BLaER1 (cell line): ENCODE measurements around the gene PSD.

Source experiments
- H3K27ac ChIP-seq: shearing (Covaris generic); formaldehyde crosslinking; 2 replicates; pipeline ENCODE4 v1.8.1; 2022
- H3K27me3 ChIP-seq: shearing (Covaris generic); formaldehyde crosslinking; 2 replicates; pipeline ENCODE4 v1.8.1; 2022
- H3K36me3 ChIP-seq: shearing (Covaris generic); formaldehyde crosslinking; 2 replicates; pipeline ENCODE4 v1.8.1; 2022
- H3K4me1 ChIP-seq: shearing (Covaris generic); formaldehyde crosslinking; 2 replicates; pipeline ENCODE4 v1.8.1; 2022
- H3K4me2 ChIP-seq: shearing (Covaris generic); formaldehyde crosslinking; 2 replicates; pipeline ENCODE4 v1.8.1; 2022
- H3K4me3 ChIP-seq: shearing (Covaris generic); formaldehyde crosslinking; 2 replicates; pipeline ENCODE4 v1.8.1; 2022
- H3K9ac ChIP-seq: shearing (Covaris generic); formaldehyde crosslinking; 2 replicates; pipeline ENCODE4 v1.8.1; 2022
- H3K9me3 ChIP-seq: shearing (Covaris generic); formaldehyde crosslinking; 2 replicates; pipeline ENCODE4 v1.8.1; 2022
- H4K20me1 ChIP-seq: shearing (Covaris generic); formaldehyde crosslinking; 2 replicates; pipeline ENCODE4 v1.8.1; 2022
- Cebpa-rat ChIP-seq: shearing (Covaris generic); IDR thresholded peaks from 2 replicates; pipeline ENCODE4 v1.8.1; 2022

PSD gene

DNA sequence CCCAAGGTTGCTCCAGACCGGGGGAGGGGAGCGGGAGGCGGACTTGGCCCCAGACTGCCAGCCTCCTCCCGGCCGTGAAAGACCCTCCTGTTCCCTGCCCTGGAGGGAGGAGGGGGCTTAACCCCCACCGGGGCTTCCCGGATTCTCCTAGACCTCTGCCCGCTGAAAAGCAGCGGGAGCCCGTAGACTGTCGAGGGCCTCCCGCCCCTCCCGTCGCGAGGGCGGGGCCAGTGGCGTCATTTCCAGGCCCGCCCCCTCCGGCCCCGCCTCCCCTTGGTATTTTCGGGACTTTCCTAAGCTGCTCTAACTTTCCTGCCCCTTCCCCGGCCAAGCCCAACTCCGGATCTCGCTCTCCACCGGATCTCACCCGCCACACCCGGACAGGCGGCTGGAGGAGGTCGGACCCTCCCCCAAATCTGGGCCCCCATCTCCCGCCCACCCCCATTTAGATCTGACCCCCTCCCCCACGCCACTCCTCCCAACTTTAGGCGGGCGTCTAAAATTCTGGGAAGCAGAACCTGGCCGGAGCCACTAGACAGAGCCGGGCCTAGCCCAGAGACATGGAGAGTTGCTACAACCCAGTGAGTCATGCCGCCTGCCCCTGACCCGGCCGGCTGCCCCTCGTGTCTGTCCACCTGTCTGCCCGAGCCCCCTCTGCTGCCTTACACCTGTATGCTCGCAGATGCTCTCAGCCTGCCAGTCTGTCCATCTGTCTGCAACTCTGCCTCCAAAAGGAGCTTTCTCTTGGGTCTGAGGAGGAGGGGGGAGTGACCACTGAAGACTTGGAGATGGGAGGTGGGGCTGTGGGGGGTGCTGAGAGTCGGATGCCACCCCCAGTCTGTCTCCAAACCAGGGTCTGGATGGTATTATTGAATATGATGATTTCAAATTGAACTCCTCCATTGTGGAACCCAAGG, 22.9 kb downstream of the PSD start, which contains the start of gene NFKB2:
TSS of gene NFKB2 (plus strand) at position 306 of the 917 bp plus-strand sequence. CDS start at position 561, 255 bp downstream.
- Histone ChIP-seq H3K9ac (peak within 1 kb of the TSS; percentile 79), H3K4me1 (peaks cover 38% of the 10 kb centered on the region), H3K36me3 (peaks cover 25% of the 10 kb centered on the region), H3K4me3 (peak within 1 kb of the TSS; percentile 82), H3K27ac (peak within 1 kb of the TSS; percentile 81), H3K4me2 (peak within 1 kb of the TSS; percentile 99), H3K27me3 (no peaks in the 10 kb centered on the region), H3K9me3 (no peaks in the 10 kb centered on the region), H4K20me1 (0 out of 2 replicates have a peak, but pooled peaks cover 10% of the 10 kb centered on the region)
- no peak for TF ChIP-seq Cebpa-rat

DNA sequence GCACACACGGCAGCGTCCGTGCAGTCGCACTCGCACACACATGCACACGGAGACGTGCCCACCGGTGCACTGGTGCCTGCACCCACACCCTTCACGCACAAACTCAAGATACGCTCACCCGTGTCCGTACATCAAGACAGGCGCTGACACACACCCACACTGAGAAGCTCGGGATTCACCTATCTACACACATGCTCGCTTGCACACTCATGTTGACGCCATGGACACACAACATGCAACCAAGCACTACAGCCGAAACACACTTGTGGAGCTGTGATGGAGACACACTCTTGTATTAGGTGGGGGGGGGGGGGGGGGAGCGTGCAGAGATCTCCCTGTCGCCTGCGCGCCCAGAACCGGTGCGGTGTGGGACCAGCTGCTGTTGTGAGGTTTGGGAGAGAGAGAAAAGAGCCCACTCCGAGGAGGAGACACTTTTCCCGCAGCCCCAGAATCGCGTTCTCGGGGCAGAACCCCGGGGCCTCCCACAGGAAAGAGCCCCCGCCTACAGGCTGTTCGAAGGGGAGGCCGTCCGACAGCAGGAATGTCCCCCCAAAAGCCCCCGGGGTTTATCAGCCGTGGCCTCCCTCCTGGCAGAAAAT, 23.7 kb downstream of the PSD start:
- Histone ChIP-seq H3K4me3 (peak overlapping the region; percentile 82), H3K27ac (peak overlapping the region; percentile 81), H3K4me1 (peaks cover 35% of the 10 kb centered on the region), H3K36me3 (peaks cover 20% of the 10 kb centered on the region), H3K27me3 (no peaks in the 10 kb centered on the region), H3K9me3 (no peaks in the 10 kb centered on the region), H3K4me2 (peak overlapping the region; percentile 99), H4K20me1 (0 out of 2 replicates have a peak, but pooled peaks cover 10% of the 10 kb centered on the region), H3K9ac (peak overlapping the region; percentile 79)
- TF ChIP-seq Cebpa-rat = no peak

GRCh38 chr10:102394079-102394800, 24.3 kb downstream of the PSD start:
- Histone ChIP-seq H3K9ac (peak overlapping the region; percentile 79), H3K27me3 (no peaks in the 10 kb centered on the region), H3K36me3 (peaks cover 20% of the 10 kb centered on the region), H3K9me3 (no peaks in the 10 kb centered on the region), H3K4me1 (peaks cover 31% of the 10 kb centered on the region), H4K20me1 (0 out of 2 replicates have a peak, but pooled peaks cover 10% of the 10 kb centered on the region), H3K4me3 (peak overlapping the region; percentile 82), H3K4me2 (peak overlapping the region; percentile 99), H3K27ac (peak overlapping the region; percentile 81)
- TF ChIP-seq Cebpa-rat = no peak

GRCh38 chr10:102393411-102394078, 25.0 kb downstream of the PSD start:
- peaks cover 25% of the 10 kb centered on the region for H3K4me1 ChIP-seq
- TF ChIP-seq Cebpa-rat = no peak
- no peaks in the 10 kb centered on the region for H3K27me3 ChIP-seq
- peaks cover 19% of the 10 kb centered on the region for H3K36me3 ChIP-seq
- H3K4me2 ChIP-seq = peak overlapping the region; percentile 99
- no peaks in the 10 kb centered on the region for H3K9me3 ChIP-seq
- peak overlapping the region; percentile 81 for H3K27ac ChIP-seq
- peak overlapping the region; percentile 79 for H3K9ac ChIP-seq
- 0 out of 2 replicates have a peak, but pooled peaks cover 10% of the 10 kb centered on the region for H4K20me1 ChIP-seq
- H3K4me3 ChIP-seq = peak overlapping the region; percentile 82

GRCh38 chr10:102392306-102392705, 26.3 kb downstream of the PSD start:
- Histone ChIP-seq H3K27me3 (no peaks in the 10 kb centered on the region), H4K20me1 (0 out of 2 replicates have a peak, but pooled peaks cover 10% of the 10 kb centered on the region), H3K4me2 (no peak overlapping the region), H3K9me3 (no peaks in the 10 kb centered on the region), H3K27ac (no peak overlapping the region), H3K36me3 (peaks cover 6% of the 10 kb centered on the region; the same call in 1 of the 2 replicates), H3K4me3 (no peak overlapping the region), H3K9ac (no peak overlapping the region), H3K4me1 (peaks cover 23% of the 10 kb centered on the region)
- no peak for TF ChIP-seq Cebpa-rat

DNA sequence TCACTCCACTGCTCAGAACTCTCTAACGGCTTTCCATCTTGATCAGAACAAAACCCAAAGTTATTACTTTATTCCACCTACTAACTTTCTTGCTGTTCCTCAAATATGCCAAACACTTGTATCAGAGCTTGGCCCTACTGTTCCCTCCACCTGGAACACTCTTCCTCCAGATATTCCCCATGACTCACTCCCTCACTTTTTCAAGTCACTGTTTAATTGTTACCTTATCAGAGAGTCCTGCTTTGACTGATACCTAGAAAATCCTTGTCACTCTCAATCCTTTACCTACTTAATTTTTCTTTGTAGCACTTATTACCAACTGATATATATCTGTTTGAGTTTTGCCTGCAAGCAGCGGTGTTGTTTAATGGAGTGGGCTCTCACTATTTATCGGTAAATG, 28.7 kb downstream of the PSD start:
- no peak overlapping the region for H3K9ac ChIP-seq
- no peak overlapping the region for H3K27ac ChIP-seq
- H3K4me3 ChIP-seq = no peak overlapping the region
- no peaks in the 10 kb centered on the region for H3K36me3 ChIP-seq
- H3K4me1 ChIP-seq = peaks cover 13% of the 10 kb centered on the region
- no peak overlapping the region for H3K4me2 ChIP-seq
- no peaks in the 10 kb centered on the region for H3K9me3 ChIP-seq
- TF ChIP-seq Cebpa-rat = no peak
- no peaks in the 10 kb centered on the region for H4K20me1 ChIP-seq
- H3K27me3 ChIP-seq = no peaks in the 10 kb centered on the region

DNA sequence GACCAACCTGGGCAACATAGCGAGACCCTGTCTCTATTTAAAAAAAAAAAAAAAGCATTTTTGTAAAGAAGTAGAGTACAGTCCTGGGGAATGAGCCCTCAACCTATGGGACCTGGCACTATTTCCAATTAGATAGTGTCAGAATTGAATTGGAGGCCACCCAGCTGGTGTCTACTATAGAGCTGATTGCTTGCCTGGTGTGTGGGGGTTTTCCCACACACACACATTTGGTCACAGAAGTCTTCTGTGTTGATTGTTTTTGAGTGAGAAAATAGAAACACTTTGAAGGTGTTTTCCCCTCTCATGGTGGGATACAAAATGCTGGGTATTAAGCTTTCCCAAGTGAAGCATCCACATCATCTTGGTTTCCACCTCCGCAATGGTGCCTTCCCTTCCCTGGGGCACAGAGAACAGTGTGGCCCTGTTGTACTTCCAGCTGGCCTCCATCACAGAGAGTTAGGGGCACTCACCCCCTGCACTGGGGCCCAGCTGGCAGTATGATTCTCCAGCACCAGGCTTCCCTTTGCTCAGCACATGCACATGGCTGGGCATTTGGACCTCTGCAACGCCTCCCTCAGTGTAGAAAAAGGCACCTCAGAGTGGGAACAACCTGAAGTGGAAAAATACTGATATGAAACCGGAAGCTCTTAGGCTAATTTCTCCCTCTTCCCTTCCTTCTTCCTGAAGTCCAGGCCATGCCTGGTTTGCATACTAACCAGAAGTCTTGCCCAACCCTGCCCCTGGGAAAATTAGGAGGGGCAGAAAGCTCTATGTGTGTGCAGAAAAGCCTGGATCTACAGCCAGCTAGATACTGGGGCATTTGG, 33.8 kb downstream of the PSD start:
- peaks cover under 1% of the 10 kb centered on the region; the same call in 1 of the 2 replicates for H4K20me1 ChIP-seq
- no peaks in the 10 kb centered on the region for H3K9me3 ChIP-seq
- no peak overlapping the region for H3K4me3 ChIP-seq
- H3K27me3 ChIP-seq = no peaks in the 10 kb centered on the region
- no peak overlapping the region for H3K27ac ChIP-seq
- H3K9ac ChIP-seq = no peak overlapping the region
- peaks cover 43% of the 10 kb centered on the region for H3K36me3 ChIP-seq
- H3K4me2 ChIP-seq = no peak overlapping the region; the same call in 1 of the 2 replicates
- H3K4me1 ChIP-seq = peaks cover 6% of the 10 kb centered on the region; the same call in 1 of the 2 replicates
- no peak for TF ChIP-seq Cebpa-rat

- Histone ChIP-seq H3K36me3 (peaks cover 51% of the 10 kb centered on the region), H3K9me3 (no peaks in the 10 kb centered on the region), H4K20me1 (peaks cover 8% of the 10 kb centered on the region; the same call in 1 of the 2 replicates), H3K4me1 (peaks cover 6% of the 10 kb centered on the region; the same call in 1 of the 2 replicates), H3K4me3 (no peak overlapping the region), H3K4me2 (no peak overlapping the region), H3K27ac (no peak overlapping the region), H3K27me3 (no peaks in the 10 kb centered on the region), H3K9ac (no peak overlapping the region)
- no peak for TF ChIP-seq Cebpa-rat
These were observed 34.5 kb downstream of the PSD start for GRCh38 chr10:102384053-102384452.
